HepG2 (cell line): ENCODE measurements around the gene SLC19A1. TPM values are rescaled to one million over a fixed set of nuclear protein-coding genes. Genes with fewer than 3 reads are reported as not detected.
A peak's percentile ranks its signal among the peaks of the same experiment; 100 is the strongest.

ENCODE experiments used
- BRCA1 ChIP-seq: sonication (generic); formaldehyde crosslinking; IDR thresholded peaks from 2 replicates; pipeline ENCODE4 v1.4.0; 2020; ENCODE audit warnings: missing genetic modification reagents
- BRD4 ChIP-seq: sonication (generic); formaldehyde crosslinking; IDR thresholded peaks from 2 replicates; pipeline ENCODE4 v1.4.0; 2020; ENCODE audit warnings: missing genetic modification reagents
- CHCHD3 ChIP-seq: sonication (generic); formaldehyde crosslinking; IDR thresholded peaks from 2 replicates; pipeline ENCODE4 v1.8.0; 2022; ENCODE audit warnings: mild to moderate bottlenecking, missing genetic modification reagents, moderate library complexity
- JUN ChIP-seq: sonication (generic); formaldehyde crosslinking; IDR thresholded peaks from 2 replicates; pipeline ENCODE4 v1.4.0; 2020; ENCODE audit warnings: mild to moderate bottlenecking, missing genetic modification reagents
- MIER2 ChIP-seq: IDR thresholded peaks from 2 replicates; pipeline ENCODE4 v1.6.1; 2016; ENCODE audit warnings: missing biosample characterization, missing genetic modification reagents
- NR2C2 ChIP-seq: sonication (generic); formaldehyde crosslinking; IDR thresholded peaks from 2 replicates; pipeline ENCODE4 v1.4.0; 2020; ENCODE audit warnings: missing genetic modification reagents, mild to moderate bottlenecking, moderate library complexity, borderline replicate concordance
- SAFB2 ChIP-seq: sonication (generic); formaldehyde crosslinking; IDR thresholded peaks from 2 replicates; pipeline ENCODE4 v1.5.1; 2020; ENCODE audit warnings: missing genetic modification reagents, low read depth, mild to moderate bottlenecking, borderline replicate concordance
- TARDBP ChIP-seq: sonication (generic); formaldehyde crosslinking; IDR thresholded peaks from 2 replicates; pipeline ENCODE4 v1.8.0; 2022; ENCODE audit warnings: mild to moderate bottlenecking, missing genetic modification reagents
- ZNF136 ChIP-seq: sonication (generic); formaldehyde crosslinking; IDR thresholded peaks from 2 replicates; pipeline ENCODE4 v1.8.1; 2022; ENCODE audit warnings: low read depth, mild to moderate bottlenecking, moderate library complexity, missing genetic modification reagents
- ZNF329 ChIP-seq: sonication (generic); formaldehyde crosslinking; IDR thresholded peaks from 2 replicates; pipeline ENCODE4 v1.9.0; 2021; ENCODE audit warnings: low read depth, mild to moderate bottlenecking, missing genetic modification reagents
- ZNF451 ChIP-seq: sonication (generic); formaldehyde crosslinking; IDR thresholded peaks from 2 replicates; pipeline ENCODE4 v1.5.0; 2020; ENCODE audit warnings: mild to moderate bottlenecking, missing genetic modification reagents
- ZNF652 ChIP-seq: IDR thresholded peaks from 2 replicates; pipeline ENCODE4 v1.6.1; 2016; ENCODE audit warnings: low read depth, borderline replicate concordance
- polyA plus RNA-seq, 8 experiments: library from polyadenylated mRNA; depleted of rRNA in 3 of 8; stranded (reverse) in 7 of 8; unstranded in 1 of 8; fragments of >200 nt; fragmentation: Illumina TruSeq in 4 of 8; extraction: Trizol in 4 of 8; gene quantifications; 2 replicates each; pipeline versions ENCODE4 v1.2.1 to v1.2.3, GENCODE V29; 2011 to 2016; ENCODE audit warnings: low read depth in 4 of 8, missing spikeins in 1 of 8, mixed read lengths in 1 of 8; ENCODE audit not compliant: insufficient read depth in 1 of 8
- total RNA-seq, 5 experiments: library from RNA; depleted of rRNA; stranded (reverse); fragments of >200 nt; fragmentation: Illumina TruSeq; extraction: Trizol; gene quantifications; 2 replicates each; pipeline ENCODE4 v1.2.3, GENCODE V29; 2016; ENCODE audit warnings: low read depth in 1 of 5
- TF ChIP-seq, protein P1 (sequence below), 2 experiments: sonication (generic) in 1 of 2; formaldehyde crosslinking in 1 of 2; IDR thresholded peaks; 2 replicates each; pipeline versions ENCODE4 v1.4.0 to v1.6.1; 2018 to 2020; ENCODE audit warnings: missing genetic modification reagents in 2 of 2, borderline replicate concordance in 1 of 2, low read depth in 1 of 2, mild to moderate bottlenecking in 1 of 2, missing biosample characterization in 1 of 2
- TF ChIP-seq, protein P2 (sequence below): sonication (generic); formaldehyde crosslinking; conservative IDR thresholded peaks from 2 replicates; pipeline ENCODE4 v1.4.0; 2020; ENCODE audit warnings: missing genetic modification reagents
- TF ChIP-seq, protein P3 (sequence below): sonication (generic); formaldehyde crosslinking; conservative IDR thresholded peaks from 2 replicates; pipeline ENCODE4 v1.8.0; 2022; ENCODE audit warnings: missing genetic modification reagents
- TF ChIP-seq, protein P4 (sequence below): sonication (generic); formaldehyde crosslinking; IDR thresholded peaks from 2 replicates; pipeline ENCODE4 v1.4.0; 2020; ENCODE audit warnings: low read depth, missing genetic modification reagents
- TF ChIP-seq, protein P5 (sequence below): sonication (generic); formaldehyde crosslinking; IDR thresholded peaks from 2 replicates; pipeline ENCODE4 v1.4.0; 2020; ENCODE audit warnings: mild to moderate bottlenecking, missing genetic modification reagents

The SLC19A1 gene
- total and polyA plus RNA-seq, 2 of the 13 experiments (the other 11 are each of a cell fraction or from before 2014, with no cell fraction given) = 21.8 to 23.0 TPM

DNA sequence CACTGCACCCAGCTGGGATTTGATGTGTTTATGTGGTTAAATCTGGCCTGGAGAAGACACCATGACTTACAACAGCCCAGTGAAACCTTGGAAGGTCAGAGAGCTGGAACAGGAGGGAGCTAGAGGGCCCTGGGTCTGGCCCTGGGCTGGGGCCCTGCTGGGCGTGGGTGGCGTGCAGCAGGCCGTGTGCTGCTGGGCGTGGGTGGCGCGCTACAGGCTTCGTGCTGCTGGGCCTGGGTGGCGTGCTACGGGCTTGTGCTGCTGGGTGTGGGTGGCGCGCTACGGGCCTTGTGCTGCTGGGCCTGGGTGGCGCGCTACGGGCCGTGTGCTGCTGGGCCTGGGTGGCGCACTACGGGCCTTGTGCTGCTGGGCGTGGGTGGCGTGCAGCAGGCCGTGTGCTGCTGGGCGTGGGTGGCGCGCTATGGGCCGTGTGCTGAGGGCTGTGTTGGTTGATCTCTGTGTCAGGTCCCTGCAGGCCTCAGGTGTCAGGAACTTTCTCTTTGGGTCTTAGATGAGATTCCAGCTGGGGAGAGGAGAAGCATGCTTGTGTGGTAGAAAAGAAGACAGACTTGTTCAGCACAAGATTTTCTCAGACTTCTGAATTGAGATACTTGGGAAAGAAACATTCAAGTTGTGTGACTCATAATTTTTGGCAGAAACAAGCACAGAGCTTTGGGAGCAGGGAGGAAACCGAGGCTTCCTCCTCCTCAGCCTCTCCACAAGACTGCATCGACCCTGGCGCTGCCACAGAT lies 71.3 kb downstream of the SLC19A1 start (continued):
- TF ChIP-seq, protein P1, sequence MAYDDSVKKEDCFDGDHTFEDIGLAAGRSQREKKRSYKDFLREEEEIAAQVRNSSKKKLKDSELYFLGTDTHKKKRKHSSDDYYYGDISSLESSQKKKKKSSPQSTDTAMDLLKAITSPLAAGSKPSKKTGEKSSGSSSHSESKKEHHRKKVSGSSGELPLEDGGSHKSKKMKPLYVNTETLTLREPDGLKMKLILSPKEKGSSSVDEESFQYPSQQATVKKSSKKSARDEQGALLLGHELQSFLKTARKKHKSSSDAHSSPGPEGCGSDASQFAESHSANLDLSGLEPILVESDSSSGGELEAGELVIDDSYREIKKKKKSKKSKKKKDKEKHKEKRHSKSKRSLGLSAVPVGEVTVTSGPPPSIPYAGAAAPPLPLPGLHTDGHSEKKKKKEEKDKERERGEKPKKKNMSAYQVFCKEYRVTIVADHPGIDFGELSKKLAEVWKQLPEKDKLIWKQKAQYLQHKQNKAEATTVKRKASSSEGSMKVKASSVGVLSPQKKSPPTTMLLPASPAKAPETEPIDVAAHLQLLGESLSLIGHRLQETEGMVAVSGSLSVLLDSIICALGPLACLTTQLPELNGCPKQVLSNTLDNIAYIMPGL (CRISPR knock-in tag; IDR thresholded peaks at IDR 0.05; ENCODE audit: borderline replicate concordance in 1 of 2, low read depth in 1 of 2) = no peak
- TF ChIP-seq NR2C2 = no peak
- TF ChIP-seq, protein P2, sequence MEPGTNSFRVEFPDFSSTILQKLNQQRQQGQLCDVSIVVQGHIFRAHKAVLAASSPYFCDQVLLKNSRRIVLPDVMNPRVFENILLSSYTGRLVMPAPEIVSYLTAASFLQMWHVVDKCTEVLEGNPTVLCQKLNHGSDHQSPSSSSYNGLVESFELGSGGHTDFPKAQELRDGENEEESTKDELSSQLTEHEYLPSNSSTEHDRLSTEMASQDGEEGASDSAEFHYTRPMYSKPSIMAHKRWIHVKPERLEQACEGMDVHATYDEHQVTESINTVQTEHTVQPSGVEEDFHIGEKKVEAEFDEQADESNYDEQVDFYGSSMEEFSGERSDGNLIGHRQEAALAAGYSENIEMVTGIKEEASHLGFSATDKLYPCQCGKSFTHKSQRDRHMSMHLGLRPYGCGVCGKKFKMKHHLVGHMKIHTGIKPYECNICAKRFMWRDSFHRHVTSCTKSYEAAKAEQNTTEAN (CRISPR knock-in tag) = no peak
- TF ChIP-seq ZNF136 (CRISPR knock-in tag) = peak; percentile 0; the same call in 1 of the 2 replicates
- TF ChIP-seq ZNF652 (CRISPR knock-in tag) = no peak
- TF ChIP-seq, protein P3, sequence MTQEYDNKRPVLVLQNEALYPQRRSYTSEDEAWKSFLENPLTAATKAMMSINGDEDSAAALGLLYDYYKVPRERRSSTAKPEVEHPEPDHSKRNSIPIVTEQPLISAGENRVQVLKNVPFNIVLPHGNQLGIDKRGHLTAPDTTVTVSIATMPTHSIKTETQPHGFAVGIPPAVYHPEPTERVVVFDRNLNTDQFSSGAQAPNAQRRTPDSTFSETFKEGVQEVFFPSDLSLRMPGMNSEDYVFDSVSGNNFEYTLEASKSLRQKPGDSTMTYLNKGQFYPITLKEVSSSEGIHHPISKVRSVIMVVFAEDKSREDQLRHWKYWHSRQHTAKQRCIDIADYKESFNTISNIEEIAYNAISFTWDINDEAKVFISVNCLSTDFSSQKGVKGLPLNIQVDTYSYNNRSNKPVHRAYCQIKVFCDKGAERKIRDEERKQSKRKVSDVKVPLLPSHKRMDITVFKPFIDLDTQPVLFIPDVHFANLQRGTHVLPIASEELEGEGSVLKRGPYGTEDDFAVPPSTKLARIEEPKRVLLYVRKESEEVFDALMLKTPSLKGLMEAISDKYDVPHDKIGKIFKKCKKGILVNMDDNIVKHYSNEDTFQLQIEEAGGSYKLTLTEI (CRISPR knock-in tag) = no peak
- no peak for TF ChIP-seq ZNF329 (CRISPR knock-in tag)
- peak; percentile 90 for TF ChIP-seq BRD4
- TF ChIP-seq MIER2 (CRISPR knock-in tag) = no peak
- TF ChIP-seq, protein P4, sequence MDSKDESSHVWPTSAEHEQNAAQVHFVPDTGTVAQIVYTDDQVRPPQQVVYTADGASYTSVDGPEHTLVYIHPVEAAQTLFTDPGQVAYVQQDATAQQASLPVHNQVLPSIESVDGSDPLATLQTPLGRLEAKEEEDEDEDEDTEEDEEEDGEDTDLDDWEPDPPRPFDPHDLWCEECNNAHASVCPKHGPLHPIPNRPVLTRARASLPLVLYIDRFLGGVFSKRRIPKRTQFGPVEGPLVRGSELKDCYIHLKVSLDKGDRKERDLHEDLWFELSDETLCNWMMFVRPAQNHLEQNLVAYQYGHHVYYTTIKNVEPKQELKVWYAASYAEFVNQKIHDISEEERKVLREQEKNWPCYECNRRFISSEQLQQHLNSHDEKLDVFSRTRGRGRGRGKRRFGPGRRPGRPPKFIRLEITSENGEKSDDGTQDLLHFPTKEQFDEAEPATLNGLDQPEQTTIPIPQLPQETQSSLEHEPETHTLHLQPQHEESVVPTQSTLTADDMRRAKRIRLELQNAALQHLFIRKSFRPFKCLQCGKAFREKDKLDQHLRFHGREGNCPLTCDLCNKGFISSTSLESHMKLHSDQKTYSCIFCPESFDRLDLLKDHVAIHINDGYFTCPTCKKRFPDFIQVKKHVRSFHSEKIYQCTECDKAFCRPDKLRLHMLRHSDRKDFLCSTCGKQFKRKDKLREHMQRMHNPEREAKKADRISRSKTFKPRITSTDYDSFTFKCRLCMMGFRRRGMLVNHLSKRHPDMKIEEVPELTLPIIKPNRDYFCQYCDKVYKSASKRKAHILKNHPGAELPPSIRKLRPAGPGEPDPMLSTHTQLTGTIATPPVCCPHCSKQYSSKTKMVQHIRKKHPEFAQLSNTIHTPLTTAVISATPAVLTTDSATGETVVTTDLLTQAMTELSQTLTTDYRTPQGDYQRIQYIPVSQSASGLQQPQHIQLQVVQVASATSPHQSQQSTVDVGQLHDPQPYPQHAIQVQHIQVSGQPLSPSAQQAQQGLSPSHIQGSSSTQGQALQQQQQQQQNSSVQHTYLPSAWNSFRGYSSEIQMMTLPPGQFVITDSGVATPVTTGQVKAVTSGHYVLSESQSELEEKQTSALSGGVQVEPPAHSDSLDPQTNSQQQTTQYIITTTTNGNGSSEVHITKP (CRISPR knock-in tag) = no peak
- 0 out of 2 replicates have a peak, but pooled peaks have one; percentile 26 for TF ChIP-seq BRCA1 (CRISPR knock-in tag)
- TF ChIP-seq SAFB2 (CRISPR knock-in tag) = peak; percentile 28
- no peak for TF ChIP-seq TARDBP (CRISPR knock-in tag)
- TF ChIP-seq CHCHD3 (CRISPR knock-in tag) = peak; percentile 65; the same call in 1 of the 2 replicates
- TF ChIP-seq ZNF451 = peak; percentile 28; the same call in 1 of the 2 replicates
- TF ChIP-seq JUN = no peak
- TF ChIP-seq, protein P5, sequence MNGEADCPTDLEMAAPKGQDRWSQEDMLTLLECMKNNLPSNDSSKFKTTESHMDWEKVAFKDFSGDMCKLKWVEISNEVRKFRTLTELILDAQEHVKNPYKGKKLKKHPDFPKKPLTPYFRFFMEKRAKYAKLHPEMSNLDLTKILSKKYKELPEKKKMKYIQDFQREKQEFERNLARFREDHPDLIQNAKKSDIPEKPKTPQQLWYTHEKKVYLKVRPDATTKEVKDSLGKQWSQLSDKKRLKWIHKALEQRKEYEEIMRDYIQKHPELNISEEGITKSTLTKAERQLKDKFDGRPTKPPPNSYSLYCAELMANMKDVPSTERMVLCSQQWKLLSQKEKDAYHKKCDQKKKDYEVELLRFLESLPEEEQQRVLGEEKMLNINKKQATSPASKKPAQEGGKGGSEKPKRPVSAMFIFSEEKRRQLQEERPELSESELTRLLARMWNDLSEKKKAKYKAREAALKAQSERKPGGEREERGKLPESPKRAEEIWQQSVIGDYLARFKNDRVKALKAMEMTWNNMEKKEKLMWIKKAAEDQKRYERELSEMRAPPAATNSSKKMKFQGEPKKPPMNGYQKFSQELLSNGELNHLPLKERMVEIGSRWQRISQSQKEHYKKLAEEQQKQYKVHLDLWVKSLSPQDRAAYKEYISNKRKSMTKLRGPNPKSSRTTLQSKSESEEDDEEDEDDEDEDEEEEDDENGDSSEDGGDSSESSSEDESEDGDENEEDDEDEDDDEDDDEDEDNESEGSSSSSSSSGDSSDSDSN (CRISPR knock-in tag) = no peak
